ENCODE results near the gene ZNF618. TPM values are rescaled to one million over a fixed set of nuclear protein-coding genes. Genes with fewer than 3 reads are reported as not detected.
A peak's percentile ranks its signal among the peaks of the same experiment; 100 is the strongest.

Gene ZNF618, protein sequence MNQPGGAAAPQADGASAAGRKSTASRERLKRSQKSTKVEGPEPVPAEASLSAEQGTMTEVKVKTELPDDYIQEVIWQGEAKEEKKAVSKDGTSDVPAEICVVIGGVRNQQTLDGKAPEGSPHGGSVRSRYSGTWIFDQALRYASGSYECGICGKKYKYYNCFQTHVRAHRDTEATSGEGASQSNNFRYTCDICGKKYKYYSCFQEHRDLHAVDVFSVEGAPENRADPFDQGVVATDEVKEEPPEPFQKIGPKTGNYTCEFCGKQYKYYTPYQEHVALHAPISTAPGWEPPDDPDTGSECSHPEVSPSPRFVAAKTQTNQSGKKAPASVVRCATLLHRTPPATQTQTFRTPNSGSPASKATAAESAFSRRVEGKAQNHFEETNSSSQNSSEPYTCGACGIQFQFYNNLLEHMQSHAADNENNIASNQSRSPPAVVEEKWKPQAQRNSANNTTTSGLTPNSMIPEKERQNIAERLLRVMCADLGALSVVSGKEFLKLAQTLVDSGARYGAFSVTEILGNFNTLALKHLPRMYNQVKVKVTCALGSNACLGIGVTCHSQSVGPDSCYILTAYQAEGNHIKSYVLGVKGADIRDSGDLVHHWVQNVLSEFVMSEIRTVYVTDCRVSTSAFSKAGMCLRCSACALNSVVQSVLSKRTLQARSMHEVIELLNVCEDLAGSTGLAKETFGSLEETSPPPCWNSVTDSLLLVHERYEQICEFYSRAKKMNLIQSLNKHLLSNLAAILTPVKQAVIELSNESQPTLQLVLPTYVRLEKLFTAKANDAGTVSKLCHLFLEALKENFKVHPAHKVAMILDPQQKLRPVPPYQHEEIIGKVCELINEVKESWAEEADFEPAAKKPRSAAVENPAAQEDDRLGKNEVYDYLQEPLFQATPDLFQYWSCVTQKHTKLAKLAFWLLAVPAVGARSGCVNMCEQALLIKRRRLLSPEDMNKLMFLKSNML
- 1 to 10 TPM; 2.5 to 3.3 TPM for total RNA-seq
- long read RNA-seq, partial matches to known transcripts: 1 of 3 reads
- long read RNA-seq, other reads (novel, unspliced or antisense): 2 of 3 reads

GRCh38 chr9:113876151-113876992, at the start of gene ZNF618:
Gene ZNF618 (plus strand): TSS chr9:113876309. CDS start chr9:113876381, 72 bp downstream.
- peak in 1 of 2 donors; percentile 44 for DNase-seq
- intact Hi-C loops (cut with DNase I, micrococcal nuclease): no loop called here

DNA sequence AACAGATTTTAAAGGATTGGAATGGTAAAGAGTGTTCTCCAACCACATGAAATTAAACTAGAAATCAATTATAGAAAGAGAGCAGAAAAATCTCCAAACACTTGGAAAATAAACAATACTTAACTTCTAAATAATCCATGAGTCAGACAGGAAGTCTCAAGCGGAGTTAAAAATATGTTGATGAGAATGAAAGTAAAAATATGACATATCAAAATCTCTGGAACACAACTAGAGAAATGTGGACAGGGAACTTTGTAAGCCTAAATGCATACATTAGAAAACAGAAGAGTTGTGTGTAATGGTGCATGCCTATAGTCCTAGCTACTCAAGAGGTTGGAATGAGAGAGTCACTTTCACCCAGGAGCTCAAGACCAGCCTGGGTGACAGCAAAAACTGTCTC, 47.9 kb upstream of the ZNF618 start:
- DNase-seq (no peak), ATAC-seq (no peak)
- intact Hi-C loops (cut with DNase I, micrococcal nuclease): no loop called here

More at GRCh38 chr9:113876151-113876992, at the start of gene ZNF618:
- peak; percentile 92 for ATAC-seq

GRCh38 chr9:113837334-113837733, 38.8 kb upstream of the ZNF618 start:
- no peak for ATAC-seq
- intact Hi-C loops (cut with DNase I, micrococcal nuclease): no loop called here
- DNase-seq: no peak

- DNase-seq: no peak
- intact Hi-C loops (cut with DNase I, micrococcal nuclease): no loop called here
- ATAC-seq: no peak
These were observed 34.0 kb upstream of the ZNF618 start for GRCh38 chr9:113842086-113842485.

DNA sequence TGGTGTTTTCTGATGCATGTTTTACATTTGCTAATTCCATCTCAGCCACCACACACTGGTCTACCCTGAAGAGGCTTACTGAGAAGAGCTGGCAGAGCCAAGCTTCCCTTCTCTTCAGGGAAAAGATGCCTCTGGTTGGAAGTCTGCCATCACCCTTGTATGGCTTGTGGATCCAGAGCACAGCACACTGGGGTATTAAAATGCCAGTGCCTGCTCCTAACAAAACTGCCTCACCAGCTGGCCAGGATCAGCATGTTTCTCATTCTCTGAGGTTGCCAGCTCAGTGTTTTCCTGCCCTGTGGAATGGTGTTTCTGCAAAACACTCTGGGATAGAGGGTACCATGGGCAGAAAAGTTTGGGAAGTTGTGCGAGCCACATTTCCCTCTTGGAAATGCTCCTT, 31.6 kb upstream of the ZNF618 start:
- ATAC-seq (no peak), DNase-seq (no peak)
- intact Hi-C loops (cut with DNase I, micrococcal nuclease): no loop called here

DNA sequence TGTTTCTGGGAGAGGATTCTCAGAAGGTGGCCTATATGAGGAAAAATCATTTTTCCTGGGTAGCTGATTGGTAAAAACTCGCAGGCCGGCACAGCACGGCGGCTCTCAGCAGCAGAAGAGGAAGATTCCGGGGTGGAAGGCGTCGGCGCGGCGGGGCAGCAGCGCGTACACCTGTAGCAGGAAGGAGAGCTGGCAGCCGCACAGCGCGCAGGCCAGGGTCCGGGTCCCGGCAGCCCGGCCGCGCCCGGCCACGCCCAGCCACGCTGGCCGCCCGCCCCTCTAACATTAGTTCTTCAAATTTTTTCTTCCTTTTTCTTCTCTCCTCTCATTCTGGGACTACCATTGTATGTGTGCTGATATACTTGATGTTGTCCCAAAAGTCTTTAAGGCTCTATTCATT, 24.8 kb upstream of the ZNF618 start:
- DNase-seq: no peak
- intact Hi-C loops (cut with DNase I, micrococcal nuclease): no loop called here
- no peak for ATAC-seq

DNA sequence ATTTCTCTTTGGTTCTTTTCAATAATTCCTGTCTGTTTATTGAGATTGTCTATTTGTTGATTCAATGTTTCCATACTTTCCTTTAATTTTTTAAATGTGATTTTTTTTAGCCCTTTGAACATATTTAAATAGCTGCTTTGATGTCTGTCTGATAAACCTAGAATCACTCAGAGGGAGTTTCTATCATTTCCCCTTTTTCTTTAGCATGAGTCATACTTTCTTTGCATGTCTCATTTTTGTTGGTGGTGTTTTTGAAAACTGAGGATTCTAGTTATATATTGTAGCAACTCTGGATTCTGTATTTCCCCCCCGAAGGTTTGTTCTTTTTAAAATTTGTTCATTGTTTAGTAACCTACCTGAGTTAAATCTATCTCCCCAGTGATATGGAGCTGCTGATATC, 24.2 kb upstream of the ZNF618 start:
- ATAC-seq: no peak
- intact Hi-C loops (cut with DNase I, micrococcal nuclease): no loop called here
- DNase-seq: no peak

GRCh38 chr9:113853333-113853732, 22.8 kb upstream of the ZNF618 start:
- intact Hi-C loops (cut with DNase I, micrococcal nuclease): no loop called here
- ATAC-seq: peak; percentile 78
- peak in 1 of 2 donors; percentile 23 for DNase-seq

DNA sequence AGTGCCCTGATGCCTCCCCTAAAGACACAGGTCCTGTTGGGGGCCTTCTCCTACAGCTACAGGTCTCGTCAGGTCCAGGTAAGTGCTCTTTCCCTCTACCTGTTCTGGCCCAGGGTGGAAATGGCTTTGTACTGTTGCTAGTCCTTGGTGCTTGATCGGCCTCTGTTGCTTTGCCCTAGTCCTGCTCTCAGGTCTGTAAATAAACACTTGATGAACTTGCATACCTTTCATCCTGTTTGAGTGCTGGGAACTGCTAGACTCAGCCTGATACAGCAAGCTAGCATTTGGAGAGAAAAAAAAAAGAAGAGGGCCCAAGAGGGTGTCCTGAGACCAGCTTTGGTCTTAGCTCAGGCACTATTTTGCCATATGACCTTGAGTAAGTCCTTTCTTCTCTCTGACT, 21.8 kb upstream of the ZNF618 start:
- intact Hi-C loops (cut with DNase I, micrococcal nuclease): no loop called here
- no peak for ATAC-seq

GRCh38 chr9:113857875-113858274, 18.2 kb upstream of the ZNF618 start:
- intact Hi-C loops (cut with DNase I, micrococcal nuclease): no loop called here
- DNase-seq: peak in 1 of 2 donors; percentile 13
- ATAC-seq: no peak

More for the DNA sequence above, 21.8 kb upstream of the ZNF618 start:
- DNase-seq: no peak

DNA sequence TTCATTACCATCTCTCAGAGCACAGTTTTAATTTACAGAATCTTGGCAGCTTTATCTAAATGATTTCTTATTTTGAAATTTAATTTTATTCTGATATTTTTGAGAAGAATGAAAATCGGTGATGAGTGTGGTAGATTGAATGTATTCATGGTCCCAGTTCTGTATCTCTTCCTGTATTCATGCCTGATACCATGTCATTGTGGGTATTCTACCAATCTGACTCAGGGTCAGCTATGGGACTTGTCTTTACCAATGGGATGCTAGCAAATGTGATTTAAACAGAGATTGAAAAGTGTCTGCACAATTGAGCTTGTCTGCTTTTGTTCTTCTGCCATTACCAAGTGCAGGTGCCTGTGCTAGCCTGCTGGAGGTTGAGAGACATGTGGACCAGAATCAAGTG, 17.8 kb upstream of the ZNF618 start:
- intact Hi-C loops (cut with DNase I, micrococcal nuclease): no loop called here
- ATAC-seq: no peak
- no peak for DNase-seq

- DNase-seq (no peak), ATAC-seq (peak; percentile 58)
- intact Hi-C loops (cut with DNase I, micrococcal nuclease): no loop called here
These were observed 12.8 kb upstream of the ZNF618 start for GRCh38 chr9:113863345-113863744.

- DNase-seq: no peak
- ATAC-seq: no peak
- intact Hi-C loops (cut with DNase I, micrococcal nuclease): no loop called here
These were observed 7.6 kb upstream of the ZNF618 start for GRCh38 chr9:113868501-113868900.

DNA sequence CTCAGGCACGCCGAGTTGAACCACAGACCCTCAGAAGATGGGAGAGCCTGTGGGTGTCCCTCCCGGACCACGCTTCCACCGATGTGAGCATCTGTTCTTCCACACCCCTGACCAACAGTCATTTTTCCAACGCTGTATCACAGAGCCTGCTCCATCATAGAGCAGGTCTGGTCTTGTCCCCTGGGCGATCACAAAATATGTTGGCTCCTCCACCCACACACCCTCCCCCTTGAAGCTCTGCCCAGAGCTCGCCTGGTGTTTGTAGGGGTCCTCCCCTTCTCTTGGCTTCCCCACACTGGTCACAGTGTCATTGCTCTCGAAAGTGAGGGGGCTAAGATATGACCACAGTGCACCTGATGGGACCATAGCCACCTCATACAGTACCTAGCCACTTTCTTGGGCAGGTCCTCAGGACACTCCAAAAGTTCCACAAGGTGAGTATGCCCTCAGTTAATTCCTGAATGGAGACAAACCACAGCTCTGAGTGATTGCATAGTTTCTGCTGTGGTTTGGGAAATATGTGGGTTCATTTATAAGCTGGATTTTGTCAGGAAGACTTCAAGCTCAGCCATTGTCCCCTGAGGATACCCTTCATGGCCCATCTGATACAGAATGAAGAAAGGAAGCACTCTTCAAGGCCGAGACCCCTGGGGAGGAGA, 3.5 kb upstream of the ZNF618 start:
- DNase-seq (no peak), ATAC-seq (no peak)
- intact Hi-C loops (cut with DNase I, micrococcal nuclease): no loop called here

DNA sequence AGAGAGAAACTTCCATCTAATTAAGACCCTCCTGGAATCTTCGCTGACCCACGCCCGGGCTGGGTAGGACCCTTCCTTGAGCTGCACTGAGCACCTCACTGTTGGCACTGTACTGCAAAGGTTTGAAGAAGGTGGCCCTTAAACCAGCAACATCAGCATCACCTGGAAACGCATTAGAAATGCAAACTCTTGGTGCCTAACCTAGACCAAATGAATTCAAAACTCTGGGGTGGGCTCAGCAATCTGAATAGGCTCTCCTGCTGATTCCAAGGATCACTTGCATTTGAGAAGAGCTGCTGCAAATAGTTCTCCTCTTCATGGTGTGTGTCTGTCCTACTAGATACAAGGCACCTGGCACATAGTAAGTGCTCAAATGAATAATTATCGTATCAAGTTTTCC, 2.7 kb upstream of the ZNF618 start:
- intact Hi-C loops (cut with DNase I, micrococcal nuclease): no loop called here
- DNase-seq: no peak
- no peak for ATAC-seq

DNA sequence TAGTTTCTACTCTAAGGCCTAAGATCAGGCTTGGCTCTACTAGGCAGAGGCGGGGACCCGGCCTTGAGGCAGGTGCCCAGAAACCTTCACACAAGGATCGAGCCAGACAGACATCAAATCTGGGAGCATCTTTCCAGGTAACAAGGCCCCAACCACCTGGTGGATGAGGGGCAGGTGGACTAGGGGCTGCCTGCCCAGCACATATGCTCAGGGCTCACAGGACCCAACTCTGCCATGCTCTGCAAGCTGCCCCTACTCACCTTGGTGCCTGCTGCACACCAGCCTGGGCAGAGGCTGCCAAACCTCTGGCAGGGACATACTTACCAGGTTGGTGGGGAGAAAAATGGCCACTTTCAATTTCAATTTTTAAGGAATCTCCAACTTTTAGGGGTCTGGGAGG, 2.2 kb upstream of the ZNF618 start:
- intact Hi-C loops (cut with DNase I, micrococcal nuclease): no loop called here
- DNase-seq: no peak
- ATAC-seq: no peak

DNA sequence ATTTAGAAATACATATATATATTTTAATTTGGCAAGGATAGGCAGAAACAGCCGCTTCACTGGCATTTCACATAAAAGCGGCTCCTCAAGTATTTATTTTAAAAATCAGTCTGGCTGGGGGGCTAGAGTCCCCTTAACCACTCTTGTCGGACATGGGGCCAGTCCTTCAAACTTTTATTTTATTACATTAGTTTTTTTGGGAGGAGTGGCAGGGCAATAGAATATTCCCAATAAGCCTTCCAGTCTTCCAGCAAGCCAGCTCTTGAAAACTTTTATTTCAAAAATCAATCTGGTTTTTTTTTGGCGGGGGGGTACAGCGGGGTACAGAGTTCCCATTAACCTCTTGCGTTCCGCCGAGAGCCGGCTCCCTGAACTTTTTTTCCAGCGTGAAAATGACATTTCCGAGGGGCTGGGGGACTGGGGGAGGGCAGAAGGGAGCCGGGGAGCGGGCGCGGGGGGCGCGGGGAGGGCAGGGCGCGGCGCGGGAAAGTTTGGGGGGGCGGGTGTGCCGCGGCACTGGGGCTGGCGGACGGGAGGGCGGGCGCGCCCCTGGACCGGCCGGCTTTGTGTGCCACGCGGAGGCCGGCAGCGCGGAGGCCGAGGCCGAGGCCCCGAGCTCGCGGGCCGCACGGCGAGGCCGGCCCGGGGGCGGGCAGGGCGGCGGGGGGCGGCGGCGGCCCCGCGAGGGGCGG, 504 bp upstream of the ZNF618 start:
- ATAC-seq (peak; percentile 26), DNase-seq (peak in 1 of 2 donors; percentile 13)
- intact Hi-C loops (cut with DNase I, micrococcal nuclease): no loop called here

- ATAC-seq (no peak), DNase-seq (no peak)
- intact Hi-C loops (cut with DNase I, micrococcal nuclease): no loop called here
These were observed 872 bp downstream of the ZNF618 start for GRCh38 chr9:113876993-113877368.

Measured in left colon (tissue), 2 donors.